Measurements from ENCODE around the gene KRTAP5-2.
A peak's percentile ranks its signal among the peaks of the same experiment; 100 is the strongest.
"Not testable (repeated sequence)": the region's sequence is repeated elsewhere in the genome, so short reads cannot be mapped to it uniquely, and the experiment has no call there.

The KRTAP5-2 gene

GRCh38 chr11:1586699-1587098 lies 11.4 kb downstream of the KRTAP5-2 start:
- no peak for DNase-seq

GRCh38 chr11:1584661-1585370 lies 13.3 kb downstream of the KRTAP5-2 start, which contains the start of gene KRTAP5-1:
Gene KRTAP5-1 (minus strand): TSS chr11:1585283. CDS start chr11:1585249, 34 bp downstream.
- not testable (repeated sequence) for DNase-seq

- not testable (repeated sequence) for DNase-seq
Measured at GRCh38 chr11:1582909-1583308, 15.2 kb downstream of the KRTAP5-2 start.

GRCh38 chr11:1581976-1582375 lies 16.1 kb downstream of the KRTAP5-2 start:
- DNase-seq, result no peak

GRCh38 chr11:1576825-1577224 lies 21.3 kb downstream of the KRTAP5-2 start:
- no peak for DNase-seq

- DNase-seq, result not testable (repeated sequence)
Measured at GRCh38 chr11:1575756-1576155, 22.3 kb downstream of the KRTAP5-2 start.

GRCh38 chr11:1574933-1575242 lies 23.2 kb downstream of the KRTAP5-2 start:
- no peak for DNase-seq

GRCh38 chr11:1574238-1574932 lies 23.7 kb downstream of the KRTAP5-2 start:
- DNase-seq, result peak; percentile 36

- DNase-seq, result peak; percentile 22
Measured at GRCh38 chr11:1573903-1574237, 24.2 kb downstream of the KRTAP5-2 start.

- DNase-seq, result no peak
Measured at GRCh38 chr11:1573077-1573902, 24.8 kb downstream of the KRTAP5-2 start.

- peak; percentile 72 for DNase-seq
Measured at GRCh38 chr11:1572197-1573076, 25.7 kb downstream of the KRTAP5-2 start, which contains the start of gene DUSP8. Gene DUSP8 (minus strand): TSS chr11:1572271. CDS start chr11:1565826, 6,445 bp downstream.

- DNase-seq, result no peak
Measured at GRCh38 chr11:1571760-1572196, 26.3 kb downstream of the KRTAP5-2 start.

GRCh38 chr11:1570896-1571759 lies 27.0 kb downstream of the KRTAP5-2 start:
- DNase-seq, result peak; percentile 41

GRCh38 chr11:1570531-1570895 lies 27.6 kb downstream of the KRTAP5-2 start:
- no peak for DNase-seq

GRCh38 chr11:1570001-1570453 lies 28.1 kb downstream of the KRTAP5-2 start:
- DNase-seq, result no peak

GRCh38 chr11:1569251-1569780 lies 28.8 kb downstream of the KRTAP5-2 start:
- DNase-seq, result no peak

GRCh38 chr11:1568441-1568911 lies 29.6 kb downstream of the KRTAP5-2 start:
- no peak for DNase-seq

- DNase-seq, result no peak
Measured at GRCh38 chr11:1567721-1568100, 30.4 kb downstream of the KRTAP5-2 start.

GRCh38 chr11:1567052-1567720 lies 30.9 kb downstream of the KRTAP5-2 start:
- DNase-seq, result no peak

- DNase-seq, result peak; percentile 59
Measured at GRCh38 chr11:1566381-1567051, 31.6 kb downstream of the KRTAP5-2 start.
